Naive thymus-derived CD4-positive, alpha-beta T cell (primary cell): ENCODE results near the gene KISS1. TPM values are rescaled to one million over a fixed set of nuclear protein-coding genes. Genes with fewer than 3 reads are reported as not detected.

Experiments used
- ATAC-seq: fragments of 150-1000 bp; cut with Tn5 transposase; 2 replicates; pipeline ENCODE4 v1.10.0; 2021; ENCODE audit warnings: mild to moderate bottlenecking, moderate library complexity
- CTCF ChIA-PET: fragments of 350-600 bp; sonication (Branson Sonifier 250); formaldehyde crosslinking; loops from one replicate; lab custom pipeline; 2021; ENCODE audit warnings: antibody characterized with exemption; lab: Charles Lee
- POLR2A ChIA-PET: fragments of 350-600 bp; sonication (Branson Sonifier 250); formaldehyde crosslinking; loops from one replicate; lab custom pipeline; 2021; ENCODE audit warnings: antibody characterized with exemption, inconsistent platforms; lab: Charles Lee
- DNase-seq, 9 donors: peaks; one replicate each; pipeline versions ENCODE4 v3.0.0 to v3.0.0-alpha.2; 2020 to 2022; ENCODE audit warnings: mixed read lengths in 1 of 9
- H3K27ac ChIP-seq: one replicate; pipeline ENCODE4 v1.7.0; 2013; ENCODE audit warnings: mild to moderate bottlenecking, low read depth, low read length, moderate library complexity
- H3K27me3 ChIP-seq, 2 donors: one replicate each; pipeline ENCODE4 v1.7.0; 2013; ENCODE audit warnings: low read length in 2 of 2, mild to moderate bottlenecking in 2 of 2, moderate library complexity in 2 of 2; ENCODE audit not compliant: control insufficient read depth in 2 of 2, insufficient read depth in 2 of 2
- H3K36me3 ChIP-seq, 3 experiments: 1 replicate in 2 of 3; 2 replicates in 1 of 3; pipeline ENCODE4 v1.7.0; 2013; ENCODE audit warnings: low read length in 3 of 3, mild to moderate bottlenecking in 3 of 3, moderate library complexity in 1 of 3; ENCODE audit not compliant: insufficient read depth in 3 of 3, control insufficient read depth in 2 of 3
- H3K4me1 ChIP-seq, 2 donors: one replicate each; pipeline ENCODE4 v1.7.0; 2013; ENCODE audit warnings: low read length in 2 of 2, mild to moderate bottlenecking in 2 of 2, moderate library complexity in 1 of 2; ENCODE audit not compliant: control insufficient read depth in 2 of 2, insufficient read depth in 2 of 2
- H3K4me3 ChIP-seq: 2 replicates; pipeline ENCODE4 v1.7.0; 2013; ENCODE audit warnings: mild to moderate bottlenecking, low read length
- H3K9me3 ChIP-seq, 3 experiments: 1 replicate in 2 of 3; 2 replicates in 1 of 3; pipeline ENCODE4 v1.7.0; 2013; ENCODE audit warnings: low read length in 3 of 3; ENCODE audit not compliant: control insufficient read depth in 2 of 3
- H3K27ac Mint-ChIP-seq, 9 donors: one replicate each; pipeline ENCODE4 v1.8.0; 2020 to 2022; ENCODE audit warnings: mixed read lengths in 9 of 9, mild to moderate bottlenecking in 8 of 9, moderate library complexity in 5 of 9, inconsistent platforms in 2 of 9
- H3K27me3 Mint-ChIP-seq, 5 donors: one replicate each; pipeline ENCODE4 v1.8.0; 2021 to 2022; ENCODE audit warnings: mixed read lengths in 5 of 5, mild to moderate bottlenecking in 1 of 5
- H3K36me3 Mint-ChIP-seq, 5 donors: one replicate each; pipeline ENCODE4 v1.8.0; 2020 to 2022; ENCODE audit warnings: mixed read lengths in 5 of 5, mild to moderate bottlenecking in 3 of 5, inconsistent platforms in 1 of 5
- H3K4me1 Mint-ChIP-seq, 7 donors: one replicate each; pipeline ENCODE4 v1.8.0; 2020 to 2022; ENCODE audit warnings: mixed read lengths in 7 of 7, mild to moderate bottlenecking in 3 of 7, inconsistent platforms in 1 of 7
- H3K4me3 Mint-ChIP-seq, 10 donors: one replicate each; pipeline ENCODE4 v1.8.0; 2020 to 2022; ENCODE audit warnings: mild to moderate bottlenecking in 10 of 10, mixed read lengths in 10 of 10, moderate library complexity in 6 of 10, inconsistent platforms in 2 of 10
- H3K9me3 Mint-ChIP-seq, 11 donors: one replicate each; pipeline ENCODE4 v1.8.0; 2020 to 2022; ENCODE audit warnings: mixed read lengths in 11 of 11, mild to moderate bottlenecking in 4 of 11, inconsistent platforms in 1 of 11, moderate library complexity in 1 of 11
- intact Hi-C, 2 donors: fragments of 100-400 bp; cut with micrococcal nuclease; formaldehyde crosslinking; loops; one replicate each; pipeline ENCODE4 v1.15.1; 2023
- polyA plus RNA-seq, 2 donors: library from polyadenylated mRNA; unstranded; fragments of 300-500 nt; fragmentation: Illumina TruSeq; gene quantifications; one replicate each; pipeline ENCODE4 v1.2.3, GENCODE V29; 2021
- total RNA-seq, 6 experiments: library from RNA in 5 of 6; stranded (reverse) in 5 of 6; gene quantifications; 1 replicate in 5 of 6; 2 replicates in 1 of 6; pipeline ENCODE4 v1.2.3 and lab custom pipeline; 2021 to 2026

The KISS1 gene
- total and polyA plus RNA-seq, 7 experiments from 2014 or later: 0.61 TPM; not detected in 6

DNA sequence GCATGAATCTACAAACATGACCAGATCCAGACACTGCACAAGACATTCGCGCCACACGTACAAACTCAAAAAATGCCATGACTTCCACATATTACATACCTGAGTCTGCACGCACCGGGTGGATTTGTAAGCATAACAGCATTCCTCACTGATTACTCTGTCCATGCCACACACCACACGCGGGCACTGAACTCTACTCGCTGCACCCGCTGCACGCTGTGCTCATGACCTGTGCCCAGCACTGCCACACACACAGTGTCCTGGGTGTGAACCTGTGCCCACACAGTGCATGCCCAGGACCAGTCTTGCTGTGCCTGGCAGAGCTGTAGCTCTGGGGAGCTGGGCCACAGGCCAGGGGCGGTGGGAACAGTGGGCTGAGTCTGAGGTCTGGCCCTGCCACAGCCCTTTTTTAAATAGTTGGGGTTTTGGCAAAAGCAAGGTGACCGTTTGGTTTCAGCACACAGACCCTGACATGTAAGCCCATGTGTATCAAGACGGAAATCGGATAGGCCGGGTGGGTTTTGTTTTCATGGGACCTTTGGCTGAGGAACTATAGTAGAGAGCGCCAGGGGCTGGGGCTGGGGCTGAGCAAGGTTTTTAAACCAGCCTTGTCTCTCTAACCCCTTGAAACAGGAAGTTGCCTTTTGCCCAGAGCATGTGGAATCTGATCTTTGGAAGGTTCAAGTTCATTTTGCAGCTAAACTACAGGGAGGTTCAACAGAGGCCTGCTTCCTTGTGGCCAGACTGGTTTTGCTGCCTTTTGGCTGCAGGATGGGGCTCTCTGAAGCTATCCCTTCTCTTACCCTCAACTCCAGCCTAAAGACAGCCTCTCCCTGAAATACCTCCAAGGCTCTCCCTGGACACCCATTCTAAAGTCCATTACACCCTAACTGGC lies 29.8 kb upstream of the KISS1 start:
- intact Hi-C loops: no loop called here
- Mint-ChIP-seq H3K4me1 (peaks cover 0 to 2% (median 0%) of the 10 kb centered on the region in 7 donors), H3K36me3 (no peaks in the 10 kb centered on the region), H3K27me3 (peaks cover 0 to 4% (median 0%) of the 10 kb centered on the region in 5 donors), H3K4me3 (no peak overlapping the region), H3K27ac (no peak overlapping the region), H3K9me3 (no peaks in the 10 kb centered on the region)
- no peaks in the 10 kb centered on the region for H3K36me3 ChIP-seq
- H3K27me3 ChIP-seq: no peaks in the 10 kb centered on the region
- no peak for ATAC-seq
- POLR2A ChIA-PET: no interaction called here
- DNase-seq: no peak
- CTCF ChIA-PET: no interaction called here
- H3K4me1 ChIP-seq: no peaks in the 10 kb centered on the region
- no peak overlapping the region for H3K4me3 ChIP-seq
- H3K9me3 ChIP-seq: no peaks in the 10 kb centered on the region
- H3K27ac ChIP-seq: no peak overlapping the region

DNA sequence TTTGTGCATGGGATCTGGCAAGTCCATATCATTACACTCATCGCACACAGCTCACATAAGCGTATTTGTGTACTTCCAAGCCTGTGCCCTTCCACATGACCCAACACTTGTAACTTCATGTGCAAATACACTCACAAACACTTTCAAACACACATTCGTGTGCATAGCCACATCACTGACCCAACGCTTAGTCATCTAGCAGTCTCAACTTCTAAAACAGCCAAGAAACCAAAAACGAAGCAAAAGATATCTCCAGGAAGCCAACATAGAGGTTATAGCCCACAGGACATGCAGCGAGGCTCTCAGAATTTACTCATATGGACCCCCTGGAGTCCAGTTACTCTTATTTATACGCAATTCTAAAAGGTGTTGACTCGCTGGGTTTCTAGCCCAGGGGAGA lies 28.4 kb upstream of the KISS1 start:
- H3K9me3 Mint-ChIP-seq: no peaks in the 10 kb centered on the region
- H3K9me3 ChIP-seq: no peaks in the 10 kb centered on the region
- H3K4me1 ChIP-seq: no peaks in the 10 kb centered on the region
- ChIA-PET CTCF (no interaction called here), POLR2A (no interaction called here)
- no peak overlapping the region for H3K4me3 Mint-ChIP-seq
- intact Hi-C loops: no loop called here
- no peak for DNase-seq
- peaks cover 0 to 4% (median 0%) of the 10 kb centered on the region in 5 donors for H3K27me3 Mint-ChIP-seq
- H3K4me1 Mint-ChIP-seq: peaks cover 0 to 2% (median 0%) of the 10 kb centered on the region in 7 donors
- no peaks in the 10 kb centered on the region for H3K36me3 Mint-ChIP-seq
- H3K27ac ChIP-seq: no peak overlapping the region
- no peak for ATAC-seq
- H3K27me3 ChIP-seq: no peaks in the 10 kb centered on the region
- H3K36me3 ChIP-seq: no peaks in the 10 kb centered on the region
- no peak overlapping the region for H3K4me3 ChIP-seq
- no peak overlapping the region for H3K27ac Mint-ChIP-seq

DNA sequence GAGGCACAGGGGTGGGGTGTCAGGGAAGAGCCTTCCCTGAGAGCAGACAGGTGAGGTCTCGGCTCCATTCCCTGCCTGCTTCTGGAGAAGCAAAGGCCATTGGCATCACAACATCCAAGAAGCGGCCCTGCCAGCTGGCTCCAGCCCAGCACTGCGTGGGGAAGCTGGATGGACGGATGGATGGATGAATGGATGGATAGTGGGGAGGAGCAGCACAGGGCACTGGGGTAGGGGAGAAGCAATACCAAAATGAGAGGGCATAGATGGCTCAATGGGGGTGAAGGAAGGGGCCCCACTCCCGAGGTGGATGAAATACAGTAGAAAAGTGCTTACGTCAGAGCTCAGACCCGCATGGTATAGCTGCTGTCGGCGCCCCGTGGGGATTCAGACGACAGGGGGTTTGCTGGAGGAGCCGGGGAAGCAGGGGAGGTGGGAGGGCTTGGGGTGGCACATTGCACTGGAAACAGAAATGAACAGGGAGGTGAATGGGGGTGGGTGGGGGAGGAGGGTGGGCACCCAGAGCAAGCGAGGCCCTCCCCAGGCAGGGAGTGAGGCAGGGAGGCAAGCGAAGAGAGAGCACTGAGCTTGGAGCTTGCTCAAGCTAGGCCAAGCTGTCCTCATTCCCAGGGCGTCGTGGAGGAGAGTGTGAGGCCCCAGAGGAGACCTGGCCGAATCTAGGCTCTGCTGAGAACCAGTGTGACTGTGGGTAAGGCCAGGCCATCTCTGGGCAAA lies 27.0 kb upstream of the KISS1 start:
- H3K36me3 ChIP-seq: no peaks in the 10 kb centered on the region
- Mint-ChIP-seq H3K9me3 (no peaks in the 10 kb centered on the region), H3K4me1 (peaks cover 0 to 4% (median 0%) of the 10 kb centered on the region in 7 donors), H3K27ac (no peak overlapping the region), H3K36me3 (no peaks in the 10 kb centered on the region), H3K27me3 (peaks cover 0 to 4% (median 0%) of the 10 kb centered on the region in 5 donors), H3K4me3 (no peak overlapping the region)
- ATAC-seq (no peak), DNase-seq (no peak)
- no peaks in the 10 kb centered on the region for H3K27me3 ChIP-seq
- H3K27ac ChIP-seq: no peak overlapping the region
- H3K4me3 ChIP-seq: no peak overlapping the region
- H3K9me3 ChIP-seq: no peaks in the 10 kb centered on the region
- POLR2A ChIA-PET: no interaction called here
- CTCF ChIA-PET: no interaction called here
- intact Hi-C loops: no loop called here
- H3K4me1 ChIP-seq: no peaks in the 10 kb centered on the region

DNA sequence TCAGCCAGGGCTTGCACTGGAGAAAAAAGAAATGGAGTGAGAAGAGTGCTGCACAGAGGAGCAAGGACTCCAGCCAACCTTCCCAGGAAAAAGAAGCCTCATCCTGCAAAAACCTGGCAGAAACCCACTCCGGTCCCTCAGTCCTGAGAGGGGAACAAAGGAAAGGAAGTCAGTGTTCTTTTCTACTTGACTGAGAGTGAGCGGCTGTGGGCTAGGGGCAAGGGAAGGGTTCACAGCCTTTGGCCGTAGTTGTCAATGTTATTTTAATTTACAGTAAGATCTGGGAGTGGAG lies 26.4 kb upstream of the KISS1 start:
- Mint-ChIP-seq H3K36me3 (no peaks in the 10 kb centered on the region), H3K9me3 (no peaks in the 10 kb centered on the region), H3K27ac (no peak overlapping the region), H3K27me3 (peaks cover 0 to 4% (median 0%) of the 10 kb centered on the region in 5 donors), H3K4me3 (no peak overlapping the region), H3K4me1 (peaks cover 0 to 4% (median 0%) of the 10 kb centered on the region in 7 donors)
- Histone ChIP-seq H3K4me3 (no peak overlapping the region), H3K9me3 (no peaks in the 10 kb centered on the region), H3K36me3 (no peaks in the 10 kb centered on the region), H3K27ac (no peak overlapping the region), H3K27me3 (no peaks in the 10 kb centered on the region), H3K4me1 (no peaks in the 10 kb centered on the region)
- ATAC-seq: no peak
- DNase-seq: no peak
- CTCF ChIA-PET: no interaction called here
- POLR2A ChIA-PET: no interaction called here
- intact Hi-C loops: no loop called here

DNA sequence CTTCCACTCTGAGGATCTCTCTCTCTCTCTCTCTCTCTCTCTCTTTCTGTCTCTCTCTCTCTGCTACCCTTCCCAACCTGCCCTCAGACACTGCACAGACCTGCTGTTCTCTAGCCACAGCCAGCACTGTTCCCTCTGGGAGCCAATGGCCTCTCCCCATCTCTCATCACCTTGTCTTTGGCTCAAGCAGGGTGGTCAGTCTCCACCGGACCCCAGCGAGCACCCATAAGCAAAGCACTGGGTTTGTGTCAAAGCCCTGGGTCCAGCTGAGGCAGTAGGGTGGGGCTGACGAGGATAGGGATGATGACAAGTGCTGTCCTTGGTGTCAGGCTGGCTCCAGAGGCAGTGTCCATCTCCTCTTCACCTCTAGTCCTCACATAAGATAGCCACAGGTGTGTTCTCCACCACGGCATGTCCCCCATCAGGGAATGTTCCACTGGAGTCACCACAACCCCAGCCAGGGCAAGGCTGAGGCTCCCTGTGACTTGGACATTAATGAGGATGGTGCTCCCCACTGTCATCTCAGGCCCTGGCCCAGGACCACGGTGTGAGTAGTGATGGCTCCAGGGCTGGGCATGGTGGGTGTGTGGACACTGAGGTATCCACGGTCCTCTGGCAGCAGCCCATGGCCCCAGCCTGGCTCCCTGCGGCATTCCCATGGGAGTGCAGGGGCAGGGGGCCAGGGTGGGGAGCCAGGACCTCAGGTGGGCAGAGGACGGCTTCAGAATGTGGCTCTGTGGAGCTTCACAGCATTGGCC lies 25.9 kb upstream of the KISS1 start:
- peaks cover 0 to 4% (median 0%) of the 10 kb centered on the region in 5 donors for H3K27me3 Mint-ChIP-seq
- no peak for ATAC-seq

DNA sequence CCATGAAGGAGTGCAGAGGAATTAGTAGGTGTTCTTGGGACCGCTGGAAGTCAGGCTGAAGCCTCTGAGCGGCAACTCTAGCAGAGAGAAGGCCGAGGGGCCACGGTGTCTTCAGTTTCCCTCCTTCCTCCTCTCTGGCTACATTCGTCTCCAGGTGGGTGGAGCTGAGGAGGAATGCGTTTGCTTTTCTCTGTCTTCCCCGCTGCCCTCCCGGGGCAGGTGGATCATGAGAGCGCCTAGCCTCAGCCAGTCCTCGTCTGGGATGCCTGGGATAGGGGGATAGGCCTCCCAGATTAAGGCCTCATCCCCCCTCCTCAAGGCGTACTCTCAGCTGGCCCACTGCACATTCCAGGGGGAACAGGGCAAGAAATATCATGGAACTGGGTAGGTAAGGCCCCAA lies 25.0 kb upstream of the KISS1 start:
- no peaks in the 10 kb centered on the region for H3K27me3 ChIP-seq
- H3K36me3 ChIP-seq: no peaks in the 10 kb centered on the region
- H3K9me3 ChIP-seq: no peaks in the 10 kb centered on the region
- Mint-ChIP-seq H3K4me3 (no peak overlapping the region), H3K27me3 (peaks cover 0 to 4% (median 0%) of the 10 kb centered on the region in 5 donors), H3K4me1 (peaks cover 0 to 4% (median 0%) of the 10 kb centered on the region in 7 donors), H3K9me3 (no peaks in the 10 kb centered on the region), H3K36me3 (no peaks in the 10 kb centered on the region), H3K27ac (no peak overlapping the region)
- no peak overlapping the region for H3K4me3 ChIP-seq
- CTCF ChIA-PET: no interaction called here
- H3K4me1 ChIP-seq: no peaks in the 10 kb centered on the region
- no peak for DNase-seq
- ATAC-seq: no peak
- no peak overlapping the region for H3K27ac ChIP-seq
- intact Hi-C loops: no loop called here
- POLR2A ChIA-PET: no interaction called here

More for the DNA sequence above, 25.9 kb upstream of the KISS1 start:
- Histone ChIP-seq H3K4me3 (no peak overlapping the region), H3K9me3 (no peaks in the 10 kb centered on the region), H3K36me3 (no peaks in the 10 kb centered on the region), H3K4me1 (no peaks in the 10 kb centered on the region), H3K27me3 (no peaks in the 10 kb centered on the region), H3K27ac (no peak overlapping the region)
- Mint-ChIP-seq H3K36me3 (no peaks in the 10 kb centered on the region), H3K4me1 (peaks cover 0 to 4% (median 0%) of the 10 kb centered on the region in 7 donors), H3K27ac (no peak overlapping the region), H3K4me3 (no peak overlapping the region), H3K9me3 (no peaks in the 10 kb centered on the region)
- ChIA-PET CTCF (no interaction called here), POLR2A (no interaction called here)
- intact Hi-C loops: no loop called here
- DNase-seq: no peak
